NCI-H82 (cell line): ENCODE data around the gene BPHL.
"Not testable (repeated sequence)": the region's sequence is repeated elsewhere in the genome, so short reads cannot be mapped to it uniquely, and the experiment has no call there.

ENCODE experiments used
- DNase-seq: peaks from one replicate; lab custom pipeline; 2025; lab: John Stamatoyannopoulos, UW

The BPHL gene

DNA sequence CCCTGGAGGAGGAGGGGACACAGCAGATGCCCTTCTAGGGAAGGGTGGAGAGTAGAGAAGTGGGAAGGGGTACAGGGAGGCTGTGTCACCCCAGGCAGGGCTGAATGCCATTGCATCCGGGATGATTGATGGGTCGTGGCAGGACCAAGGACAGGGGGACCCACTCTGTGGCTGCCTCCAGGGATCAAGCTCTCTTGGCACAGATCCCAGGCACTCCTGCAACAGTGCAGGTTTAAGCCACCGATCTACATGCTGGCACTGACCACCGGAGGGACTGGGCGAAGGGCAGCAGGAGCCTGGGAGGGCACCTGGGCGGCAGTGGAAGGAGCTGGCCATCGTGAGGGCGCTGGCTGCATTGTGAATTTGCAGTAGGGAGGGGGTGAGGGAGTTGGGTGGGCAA is 61.4 kb downstream of the BPHL start:
- not testable (repeated sequence) for DNase-seq

DNA sequence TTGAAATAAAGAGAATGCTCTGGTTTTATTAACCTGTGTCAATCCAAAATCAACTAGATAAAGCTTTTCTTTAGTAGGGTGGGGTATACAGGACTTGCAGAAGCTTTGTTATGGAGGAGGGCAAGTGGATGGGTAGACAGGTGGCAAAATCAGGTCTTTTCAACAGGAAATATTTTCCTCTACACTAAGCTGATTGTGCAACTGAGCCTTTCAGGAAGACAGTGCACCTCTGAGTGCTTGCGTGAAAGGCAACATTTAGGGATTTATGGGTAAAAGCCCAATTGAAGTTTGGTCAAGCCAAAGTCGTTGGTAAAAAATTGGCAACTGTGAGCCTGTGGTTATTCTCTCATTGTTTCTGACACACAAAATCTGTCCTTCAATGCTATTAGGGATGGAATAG is 62.6 kb downstream of the BPHL start:
- no peak for DNase-seq

DNA sequence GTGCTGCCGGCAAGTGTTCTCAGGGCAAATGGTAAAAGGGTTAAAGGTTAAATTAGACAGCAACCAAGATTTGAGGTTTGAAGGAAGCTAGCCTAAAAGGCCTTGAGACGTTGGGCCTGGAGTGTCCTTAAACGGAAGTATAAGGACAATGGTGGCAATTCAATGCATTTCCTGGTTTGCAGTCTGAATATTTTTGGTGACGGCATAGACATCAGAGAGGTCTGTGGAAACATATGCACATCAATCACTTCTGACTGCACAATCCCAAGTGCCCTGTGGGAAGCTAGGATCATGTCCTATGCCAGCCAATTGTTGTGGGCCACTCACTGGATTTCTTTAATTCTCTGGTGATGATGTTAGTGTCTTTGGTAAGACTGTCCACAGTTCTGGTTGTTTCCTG is 64.6 kb downstream of the BPHL start:
- DNase-seq: no peak

DNA sequence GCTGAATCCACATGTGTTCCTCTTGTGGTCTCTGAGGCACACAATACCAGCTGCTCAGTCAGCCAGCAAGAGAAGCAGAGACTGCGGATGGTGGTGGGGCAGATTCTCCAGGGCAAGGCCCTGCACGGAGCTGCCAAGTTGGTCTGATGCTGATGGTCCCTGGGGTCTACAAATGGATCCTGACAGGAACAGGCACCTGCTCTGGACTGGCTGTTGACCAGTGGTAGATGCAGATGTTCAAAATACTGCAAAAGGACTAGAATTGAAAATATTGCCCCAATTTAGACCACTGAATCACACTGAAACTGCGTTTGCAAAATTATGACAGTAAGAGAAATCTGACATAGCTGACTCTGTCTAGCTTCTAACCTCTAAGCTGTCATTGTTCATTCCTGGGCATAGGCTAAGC is 68.5 kb downstream of the BPHL start:
- DNase-seq: no peak

DNA sequence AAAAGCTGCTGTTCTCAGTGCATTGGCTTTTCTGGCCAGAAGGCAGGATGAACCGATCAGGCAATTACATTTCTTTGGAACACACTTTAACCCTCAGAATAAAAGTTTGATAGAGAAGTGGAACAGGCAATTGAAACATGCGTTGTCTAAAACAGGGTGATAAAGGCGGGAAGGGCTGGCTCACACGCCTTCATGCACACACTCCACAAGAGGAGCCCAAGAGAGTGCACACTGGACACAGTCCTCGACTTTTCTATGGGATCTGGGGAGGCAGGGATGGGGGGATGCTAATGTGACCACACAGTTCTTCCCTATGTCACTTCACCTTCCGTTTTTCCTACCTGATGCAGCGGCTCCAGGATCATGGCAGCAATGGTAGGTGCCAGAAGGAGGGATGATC is 69.8 kb downstream of the BPHL start:
- no peak for DNase-seq

DNA sequence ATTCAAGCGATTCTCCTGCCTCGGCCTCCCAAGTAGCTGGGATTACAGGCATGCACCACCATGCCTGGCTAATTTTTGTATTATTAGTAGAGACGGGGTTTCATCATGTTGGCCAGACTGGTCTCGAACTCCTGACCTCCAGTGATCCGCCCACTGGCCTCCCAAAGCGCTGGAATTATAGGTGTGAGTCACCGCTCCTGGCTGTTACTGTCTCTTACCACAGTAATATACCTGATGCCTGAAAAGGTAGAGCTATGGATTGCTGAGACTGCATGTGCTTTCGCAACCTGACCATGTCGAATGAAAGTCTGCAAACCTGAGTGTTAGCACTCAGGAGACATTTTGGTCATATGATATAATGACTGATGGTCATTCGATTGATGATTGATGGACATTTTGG is 70.7 kb downstream of the BPHL start:
- not testable (repeated sequence) for DNase-seq

DNA sequence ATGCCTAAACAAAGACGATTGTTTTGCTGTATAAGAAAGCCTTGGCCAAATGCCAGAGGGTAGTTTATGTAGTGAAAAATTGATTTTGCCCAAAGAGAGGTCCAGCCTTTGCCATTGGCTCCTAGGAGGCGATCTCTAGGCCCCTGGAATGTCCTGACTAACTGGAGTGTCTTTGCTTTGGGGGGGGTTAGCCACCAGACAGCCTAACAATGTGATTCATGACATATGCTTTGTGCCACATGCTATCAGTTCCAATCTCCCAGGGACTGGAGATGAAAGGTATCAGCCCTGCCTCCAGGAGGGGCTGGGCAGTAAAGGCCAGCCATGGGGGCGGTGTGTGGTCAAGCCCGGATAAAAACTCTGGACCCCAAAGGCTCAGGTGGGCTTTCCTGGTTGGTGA is 71.5 kb downstream of the BPHL start:
- DNase-seq: no peak

DNA sequence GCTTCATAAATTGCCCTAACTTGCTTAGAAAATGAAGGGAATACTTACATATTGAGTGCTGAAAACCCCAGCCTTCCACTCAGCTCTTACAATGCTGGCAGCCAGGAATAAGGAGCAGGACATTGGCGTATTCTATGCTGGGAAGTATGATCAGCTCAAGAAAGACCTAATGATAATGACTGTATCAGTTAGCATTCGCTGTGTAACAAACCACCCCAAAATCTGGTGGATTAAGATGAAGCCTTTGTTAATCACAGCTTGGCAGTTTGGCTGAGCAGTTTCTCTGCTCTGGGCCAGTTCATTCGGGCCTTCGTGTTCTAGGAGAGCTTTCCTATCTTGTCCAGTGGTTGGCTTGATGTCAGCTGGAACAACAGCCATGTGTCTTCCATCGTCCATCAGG is 72.3 kb downstream of the BPHL start:
- DNase-seq: no peak

DNA sequence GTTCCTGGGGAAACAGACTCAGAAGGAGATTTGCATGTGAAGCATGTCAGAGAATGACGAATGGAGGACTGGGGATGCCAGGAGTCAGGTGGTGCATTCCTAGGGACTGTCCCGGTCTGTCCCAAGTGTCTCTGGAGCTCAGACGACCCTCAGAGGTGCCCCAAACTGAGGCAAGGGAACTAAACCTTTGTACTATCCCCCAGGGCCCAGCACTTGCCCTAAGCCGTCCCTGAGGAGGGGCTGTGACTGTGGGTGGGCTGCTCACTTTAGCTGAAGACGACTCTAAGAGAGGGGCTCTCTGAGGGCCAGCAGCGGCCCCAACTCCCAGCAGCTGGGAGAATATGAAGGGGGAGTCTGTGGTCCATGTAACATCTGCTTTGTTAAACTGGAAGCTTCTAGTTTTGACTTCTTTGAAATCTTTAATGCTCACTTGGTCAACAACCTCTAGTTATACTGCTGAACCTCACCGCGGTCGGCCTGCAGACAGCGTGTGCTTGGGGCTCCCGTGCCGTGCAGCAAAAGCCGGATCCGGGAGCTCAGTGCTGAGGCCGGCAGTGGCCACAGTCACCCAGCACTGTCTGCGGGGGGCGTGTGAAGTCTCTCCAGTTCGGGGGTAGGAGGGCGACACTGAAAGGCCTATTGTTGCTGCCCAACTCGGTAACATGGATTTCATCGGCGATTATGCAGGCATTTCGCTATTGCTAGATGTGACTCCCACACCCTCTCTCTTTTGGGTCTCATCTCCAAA is 74.8 kb downstream of the BPHL start:
- DNase-seq: no peak

DNA sequence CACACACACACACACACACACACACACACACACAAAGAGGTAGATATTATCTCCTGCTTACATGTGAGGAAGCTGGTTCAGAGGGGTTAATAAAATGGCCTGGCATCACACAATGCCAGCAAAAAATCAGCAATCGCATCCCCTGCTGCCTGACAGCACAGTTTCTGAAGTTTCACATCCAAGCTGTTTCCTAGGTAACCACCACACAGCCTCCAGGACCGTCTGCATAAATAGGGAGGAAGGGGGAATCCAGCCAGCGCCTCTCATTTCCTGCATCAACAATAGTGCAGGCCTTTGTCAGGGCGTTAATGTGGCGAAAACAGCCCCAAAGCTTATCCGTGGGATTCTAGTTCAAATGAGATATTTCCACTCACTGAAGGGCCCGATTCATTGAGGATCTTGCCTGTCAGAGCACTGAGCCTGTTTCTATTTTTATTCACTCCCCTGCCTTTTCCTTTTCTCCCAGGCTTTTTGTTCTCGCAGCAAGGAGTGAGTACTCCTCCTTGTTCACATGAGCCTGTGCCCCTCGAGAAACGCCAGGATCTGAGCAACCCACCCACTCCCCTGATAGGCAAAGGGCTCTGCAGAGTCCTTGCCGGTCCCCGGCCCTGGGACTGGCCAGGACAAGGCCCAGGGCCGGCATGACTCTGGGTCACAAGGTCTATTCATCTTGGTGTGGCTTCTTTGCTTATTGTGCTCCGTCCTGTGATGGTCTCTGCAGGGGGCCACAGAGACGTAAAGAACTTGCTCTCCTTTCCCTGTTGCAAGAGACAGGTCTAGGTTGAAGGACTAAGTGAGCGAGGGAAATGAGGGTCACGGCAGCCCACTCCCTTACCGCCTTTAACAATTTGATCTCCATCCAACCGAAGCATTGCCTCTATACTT is 76.3 kb downstream of the BPHL start:
- DNase-seq: no peak

DNA sequence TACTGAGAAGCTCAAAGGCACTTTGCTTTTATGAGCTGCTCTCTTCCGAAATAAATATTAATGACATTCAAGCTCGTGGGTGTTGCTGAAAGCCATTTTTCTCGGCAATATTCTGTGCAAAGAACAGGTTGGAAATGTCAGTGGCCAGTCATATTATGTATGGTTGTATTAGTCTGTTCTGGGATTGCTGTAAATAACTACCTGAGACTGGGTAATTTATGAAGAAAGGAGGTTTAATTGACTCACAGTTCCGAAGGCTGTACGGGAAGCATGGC is 76.8 kb downstream of the BPHL start:
- DNase-seq: no peak

DNA sequence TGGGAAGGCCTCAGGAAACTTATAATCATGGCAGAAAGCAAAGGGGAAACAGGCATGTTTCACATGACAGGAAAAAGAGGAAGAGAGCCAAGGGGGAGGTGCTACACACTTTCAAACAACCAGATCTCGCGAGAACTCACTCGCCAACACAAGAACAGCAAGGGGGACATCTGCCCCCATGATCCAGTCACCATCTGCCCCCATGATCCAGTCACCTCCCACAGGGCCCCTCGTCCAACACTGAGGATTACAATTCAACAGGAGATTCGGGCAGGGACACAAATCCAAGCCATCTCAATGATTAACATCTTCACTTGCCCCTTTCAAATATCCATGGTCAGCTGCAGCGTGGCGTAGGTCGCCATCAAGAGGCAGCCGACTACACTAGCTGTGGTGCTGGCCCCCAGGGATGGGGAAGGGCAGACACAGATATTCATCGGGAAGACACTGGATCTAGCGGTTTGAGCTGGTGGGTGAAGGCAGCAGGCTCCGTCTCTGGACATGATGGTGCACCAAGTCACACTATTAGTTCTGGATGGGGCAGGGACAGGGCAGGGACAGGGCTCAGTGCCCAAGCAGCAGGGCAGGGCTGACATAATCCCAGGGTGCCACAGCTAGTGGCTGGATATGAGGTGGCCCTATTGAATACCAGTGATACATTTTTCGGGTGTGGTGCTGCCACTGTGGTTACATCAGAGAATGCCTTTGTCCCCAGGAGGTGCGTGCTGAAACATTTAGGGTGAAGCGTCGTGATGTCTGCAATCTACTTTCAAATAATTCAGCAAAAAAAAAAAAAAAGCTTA is 77.4 kb downstream of the BPHL start:
- DNase-seq: peak; percentile 94

DNA sequence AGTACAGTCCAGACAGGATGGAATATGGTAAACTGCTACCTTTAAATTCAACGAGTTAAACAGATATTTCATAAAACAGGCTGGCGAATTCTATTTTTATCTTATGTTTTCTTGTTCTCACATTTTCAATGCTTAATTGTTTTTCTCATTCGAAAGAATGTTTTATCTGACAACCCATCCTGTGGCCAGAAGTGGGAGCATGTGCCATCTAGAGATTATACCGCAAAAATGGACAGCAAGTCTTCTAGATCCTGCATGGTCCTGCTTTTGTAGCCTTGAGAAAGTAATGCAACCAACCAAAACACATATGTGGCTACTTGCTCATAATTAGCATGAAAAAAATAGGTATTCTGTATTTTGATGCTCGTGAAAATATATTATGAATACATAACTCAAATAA is 78.3 kb downstream of the BPHL start:
- DNase-seq: no peak

DNA sequence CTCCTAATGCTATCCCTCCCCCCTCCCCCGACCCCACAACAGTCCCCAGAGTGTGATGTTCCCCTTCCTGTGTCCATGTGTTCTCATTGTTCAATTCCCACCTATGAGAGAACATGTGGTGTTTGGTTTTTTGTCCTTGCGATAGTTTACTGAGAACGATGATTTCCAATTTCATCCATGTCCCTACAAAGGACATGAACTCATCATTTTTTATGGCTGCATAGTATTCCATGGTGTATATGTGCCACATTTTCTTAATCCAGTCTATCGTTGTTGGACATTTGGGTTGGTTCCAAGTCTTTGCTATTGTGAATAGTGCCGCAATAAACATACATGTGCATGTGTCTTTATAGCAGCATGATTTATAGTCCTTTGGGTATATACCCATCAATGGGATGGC is 79.2 kb downstream of the BPHL start:
- DNase-seq: not testable (repeated sequence)

DNA sequence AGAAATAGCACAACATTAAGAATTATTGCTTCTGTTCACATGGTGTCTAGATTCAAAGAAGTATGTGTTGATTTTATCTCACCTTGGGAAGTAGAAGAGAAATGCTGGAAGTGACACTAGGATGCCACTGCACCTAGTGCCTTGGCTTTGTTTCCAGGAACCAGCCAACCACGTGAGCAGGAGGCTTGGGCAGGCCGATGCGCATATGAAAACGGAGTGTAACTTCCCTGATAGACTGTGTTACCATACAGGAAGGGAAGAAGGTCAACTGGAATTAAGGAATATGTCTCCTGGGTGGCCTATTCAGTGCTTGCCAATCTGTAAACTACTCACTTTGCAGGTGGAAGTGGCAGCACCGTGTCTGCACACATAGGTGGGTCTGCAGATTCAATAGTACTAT is 80.9 kb downstream of the BPHL start:
- DNase-seq: no peak

DNA sequence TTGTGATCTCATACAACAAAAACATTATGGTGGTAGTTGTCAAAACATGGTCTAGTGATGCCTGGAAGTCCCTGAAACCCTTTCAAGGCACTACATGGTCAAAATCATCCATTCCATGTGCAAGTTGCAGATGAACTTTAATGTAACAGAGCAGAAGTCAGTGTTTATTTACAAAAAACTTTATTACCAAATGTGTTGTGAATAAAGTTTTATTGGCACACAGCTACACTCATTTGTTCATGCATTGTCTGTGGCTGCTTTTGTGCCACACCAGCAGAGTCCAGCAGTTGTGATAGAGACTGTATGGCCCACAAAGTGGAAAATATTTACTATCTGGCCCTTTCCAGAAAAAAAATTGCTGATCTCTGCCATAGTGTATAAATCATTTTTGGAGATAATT is 82.2 kb downstream of the BPHL start:
- no peak for DNase-seq

DNA sequence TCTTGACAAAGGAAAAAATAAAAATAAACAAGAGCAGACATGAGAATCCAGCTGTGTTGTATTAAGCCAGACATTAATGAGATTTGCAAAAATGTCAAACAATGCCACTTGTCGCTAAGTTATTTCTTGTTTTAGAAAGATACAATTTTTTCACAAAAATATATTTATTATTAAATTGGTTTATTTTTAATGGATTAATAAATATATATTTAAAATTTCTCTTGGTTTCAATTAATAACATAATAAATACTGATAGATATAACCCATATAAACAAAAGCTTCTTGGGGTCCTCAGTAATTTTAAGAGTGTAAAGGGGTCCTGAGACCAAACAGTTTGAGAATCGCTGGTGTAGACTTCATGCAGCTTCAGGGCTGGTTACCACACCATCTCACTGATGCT is 82.9 kb downstream of the BPHL start:
- DNase-seq: no peak
